GM12892 (cell line): ENCODE results near the gene WASHC2A.

ENCODE experiments used
- POLR2A ChIP-seq: IDR thresholded peaks from 2 replicates; pipeline ENCODE4 v1.6.1; 2011; ENCODE audit warnings: low read depth, low read length, control low read depth
- POLR2AphosphoS5 ChIP-seq: IDR thresholded peaks from 2 replicates; pipeline ENCODE4 v1.6.1; 2011; ENCODE audit warnings: low read depth, low read length, control low read depth
- TAF1 ChIP-seq: IDR thresholded peaks from 2 replicates; pipeline ENCODE4 v1.6.1; 2011; ENCODE audit warnings: low read depth, mild to moderate bottlenecking, control low read depth, low read length, borderline replicate concordance

- TF ChIP-seq POLR2AphosphoS5 (no peak), POLR2A (no peak), TAF1 (no peak)
Measured at GRCh38 chr10:50033481-50033880, 34.3 kb upstream of the WASHC2A start.
